Gastroesophageal sphincter (tissue), 3 donors: Measurements from ENCODE around the gene LTBP1.

ENCODE experiments used
- CTCF ChIP-seq, 4 experiments: fragments of 200-600 bp in 2 of 4; fragments of 450-650 bp in 2 of 4; sonication (generic) in 1 of 4; IDR thresholded peaks; one replicate each; pipeline ENCODE4 v1.5.1; 2017 to 2019; ENCODE audit warnings: antibody characterized with exemption in 4 of 4, mild to moderate bottlenecking in 2 of 4, moderate library complexity in 2 of 4
- EP300 ChIP-seq: sonication (generic); formaldehyde crosslinking; IDR thresholded peaks from one replicate; pipeline ENCODE4 v1.6.1; 2017; ENCODE audit warnings: antibody characterized with exemption, mild to moderate bottlenecking
- POLR2A ChIP-seq, 2 donors: fragments of 450-650 bp; IDR thresholded peaks; one replicate each; pipeline ENCODE4 v1.6.1; 2017; ENCODE audit warnings: antibody characterized with exemption in 2 of 2, mild to moderate bottlenecking in 2 of 2, moderate library complexity in 1 of 2
- POLR2AphosphoS5 ChIP-seq: sonication (generic); formaldehyde crosslinking; IDR thresholded peaks from one replicate; pipeline ENCODE4 v1.6.1; 2017; ENCODE audit warnings: antibody characterized with exemption

- TF ChIP-seq CTCF (IDR thresholded peaks at IDR 0.05) = peak in 1 of 4 experiments; percentile 3
- no peak for TF ChIP-seq EP300
- TF ChIP-seq POLR2A (IDR thresholded peaks at IDR 0.05) = no peak
- TF ChIP-seq POLR2AphosphoS5 = no peak
These were observed 2.5 kb downstream of the LTBP1 start for GRCh38 chr2:32949260-32949659.
